Endothelial cell of hepatic sinusoid (primary cell): ENCODE data around the gene NPLOC4.

Source experiments
- in situ Hi-C: cut with HindIII; loops from 2 replicates; pipeline ENCODE4 v1.10.0; 2017; ENCODE audit warnings: low sequenced_read_pairs

The NPLOC4 gene

DNA sequence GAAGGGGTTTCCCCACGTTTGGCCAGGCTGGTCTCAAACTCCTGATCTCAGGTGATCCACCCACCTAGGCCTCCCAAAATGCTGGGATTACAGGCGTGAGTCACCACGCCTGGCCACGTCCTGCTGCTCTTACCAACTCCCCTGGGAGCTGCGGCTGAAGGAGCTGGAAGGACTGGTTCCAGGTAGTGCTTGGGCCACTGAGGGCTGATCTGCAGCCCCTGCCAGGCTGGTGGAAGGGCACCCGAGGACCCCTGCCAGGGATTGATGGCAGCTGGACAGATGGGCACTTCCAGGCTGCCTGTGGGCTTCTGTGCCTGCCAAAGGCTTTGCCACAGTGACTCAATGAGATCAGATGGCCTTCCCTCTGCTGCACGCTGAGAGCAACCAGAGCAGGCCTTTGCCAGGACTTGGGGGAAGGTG is 27.1 kb upstream of the NPLOC4 start:
- in situ Hi-C loops: no loop called here

DNA sequence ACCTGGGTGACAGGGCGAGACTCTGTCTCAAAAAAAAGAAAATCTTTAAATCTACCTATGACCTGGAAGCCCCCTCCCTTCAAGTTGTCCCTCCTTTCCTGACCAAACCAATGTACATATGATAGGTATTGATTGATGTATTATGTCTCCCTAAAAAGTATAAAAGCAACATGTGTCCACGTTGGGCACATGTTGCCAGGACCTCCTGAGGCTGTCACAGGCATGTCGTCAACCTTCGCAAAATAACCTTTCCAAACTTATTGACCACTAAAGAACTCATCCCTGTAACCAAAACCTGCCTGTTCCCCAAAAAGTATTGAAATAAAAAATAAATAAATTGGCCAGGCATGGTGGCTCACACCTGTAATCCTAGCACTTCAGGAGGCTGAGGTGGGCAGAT is 25.1 kb upstream of the NPLOC4 start:
- in situ Hi-C loops: no loop called here

DNA sequence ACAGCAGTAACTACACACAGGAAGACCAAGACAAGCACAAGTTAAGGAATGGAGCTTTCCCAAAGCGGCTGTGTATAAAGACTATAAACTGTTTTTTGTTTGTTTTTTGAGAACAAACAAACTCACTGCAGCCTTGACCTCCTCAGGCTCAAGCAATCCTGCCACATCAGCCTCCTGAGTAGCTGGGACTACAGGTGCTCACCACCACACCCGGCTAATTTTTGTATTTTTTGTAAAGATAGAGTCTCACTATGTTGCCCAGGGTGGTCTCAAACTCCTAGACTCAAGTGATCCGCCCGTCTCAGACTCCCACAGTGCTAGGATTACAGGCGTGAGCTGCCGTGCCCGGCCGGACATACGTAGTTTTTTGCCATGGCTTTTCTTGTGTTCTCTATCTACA is 23.5 kb upstream of the NPLOC4 start:
- in situ Hi-C loops: no loop called here

DNA sequence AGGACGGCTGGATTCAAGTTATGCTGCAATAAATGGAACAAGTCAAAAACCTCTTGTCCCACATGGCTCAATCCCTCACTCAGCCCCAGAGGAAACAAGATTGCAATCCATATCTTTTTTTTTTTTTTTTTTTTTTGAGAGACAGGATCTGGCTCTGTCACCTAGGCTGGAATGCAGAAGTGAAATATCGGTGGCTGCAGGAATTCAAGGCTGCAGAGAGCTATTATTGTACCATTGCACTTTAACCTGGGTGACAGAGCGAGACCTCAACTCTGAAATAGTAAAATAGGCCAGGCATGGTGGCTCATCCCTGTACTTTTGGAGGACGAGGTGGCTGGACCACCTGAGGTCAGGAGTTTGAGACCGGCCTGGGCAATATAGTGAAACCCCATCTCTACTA is 22.1 kb upstream of the NPLOC4 start:
- in situ Hi-C loops: no loop called here

DNA sequence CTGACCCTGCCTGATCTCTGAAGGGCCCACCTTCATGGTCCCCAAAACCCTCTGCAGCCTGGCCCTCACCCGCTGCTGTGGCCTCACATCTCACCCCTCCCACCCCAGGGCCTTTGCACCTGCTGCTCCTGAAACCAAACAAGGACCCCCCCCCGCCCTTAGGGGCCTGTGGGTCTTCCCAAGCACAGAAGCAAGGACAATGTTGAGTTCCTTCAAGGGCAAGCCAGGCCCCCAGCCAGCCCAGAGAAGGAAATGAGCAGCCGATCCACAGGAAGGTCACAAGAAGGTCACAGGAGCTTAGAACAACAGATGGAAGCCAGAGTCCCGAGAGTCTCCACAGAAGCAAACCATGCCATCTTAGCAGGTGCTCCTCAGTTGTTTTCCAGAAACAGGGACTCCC is 19.9 kb upstream of the NPLOC4 start:
- in situ Hi-C loops: no loop called here

DNA sequence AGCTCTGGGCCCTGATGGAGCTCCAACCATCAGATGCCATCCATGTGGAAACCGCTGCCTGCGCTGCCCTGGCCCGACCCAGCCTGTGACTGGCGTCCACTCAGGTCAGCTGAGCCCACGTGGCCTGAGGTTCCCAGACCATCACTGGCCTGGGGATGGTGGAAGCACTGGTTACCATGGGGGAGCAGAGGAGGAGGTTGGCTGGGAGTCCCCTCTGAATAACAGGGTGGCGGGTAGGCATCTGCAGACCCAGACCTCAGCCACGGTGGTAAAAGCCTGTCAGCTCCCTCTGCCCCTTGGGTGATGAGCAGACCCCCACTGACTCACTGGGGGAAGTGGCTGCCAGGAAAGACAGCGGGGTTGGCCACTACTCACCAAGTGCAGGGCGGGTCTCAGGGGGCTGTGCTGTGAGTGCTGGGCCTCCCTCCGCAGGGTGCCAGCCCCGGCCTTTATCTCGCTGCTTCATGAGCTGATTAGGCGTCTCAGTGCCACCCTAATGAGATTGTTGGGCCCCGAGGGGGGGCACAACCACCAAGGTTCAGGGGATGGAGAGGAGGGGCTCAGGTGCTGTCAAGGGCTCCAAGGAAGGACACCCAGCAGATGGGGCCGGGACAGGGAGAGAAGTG is 19.3 kb upstream of the NPLOC4 start, which contains the start of gene PDE6G:
Gene PDE6G (minus strand): TSS at position 425 of the 626 bp plus-strand sequence. CDS start 3,237 bp downstream, outside the sequence.
- in situ Hi-C loops: no loop called here

DNA sequence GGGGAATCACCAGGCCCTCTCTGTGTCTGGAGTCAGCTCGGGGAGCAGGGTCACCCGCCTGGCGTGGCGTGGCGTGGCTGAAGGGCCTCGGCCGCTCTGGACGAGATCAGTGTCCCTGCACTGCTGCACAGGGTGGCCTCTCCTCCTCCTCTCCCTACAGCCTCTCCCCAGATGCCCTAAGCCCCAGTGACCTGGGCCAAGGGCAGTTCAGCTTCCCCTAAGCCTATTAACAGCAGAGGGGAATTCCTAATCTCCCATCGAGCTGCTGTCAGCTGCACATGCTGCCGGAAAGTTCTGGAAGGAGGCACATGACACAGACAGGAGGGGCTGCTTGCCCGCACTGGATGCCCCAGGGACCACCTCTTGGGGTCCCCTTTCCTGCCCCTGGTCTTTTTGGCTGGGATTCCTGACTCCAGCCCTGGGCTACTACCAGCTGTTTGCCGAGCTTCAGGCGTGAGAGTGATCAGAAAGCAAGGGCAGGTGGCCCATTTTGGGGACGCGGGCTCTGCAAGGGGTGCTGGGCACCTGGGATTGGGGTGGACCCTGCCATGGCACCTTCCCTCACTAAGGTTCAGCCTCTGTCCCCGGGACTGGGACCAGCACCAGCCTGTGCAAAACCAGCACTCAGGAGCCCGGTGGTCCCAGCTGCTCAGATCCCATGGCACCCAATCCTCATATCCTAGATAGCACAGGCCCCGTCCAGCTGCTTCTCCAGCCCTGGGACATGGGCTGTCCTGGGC is 18.6 kb upstream of the NPLOC4 start:
- in situ Hi-C loops: no loop called here

DNA sequence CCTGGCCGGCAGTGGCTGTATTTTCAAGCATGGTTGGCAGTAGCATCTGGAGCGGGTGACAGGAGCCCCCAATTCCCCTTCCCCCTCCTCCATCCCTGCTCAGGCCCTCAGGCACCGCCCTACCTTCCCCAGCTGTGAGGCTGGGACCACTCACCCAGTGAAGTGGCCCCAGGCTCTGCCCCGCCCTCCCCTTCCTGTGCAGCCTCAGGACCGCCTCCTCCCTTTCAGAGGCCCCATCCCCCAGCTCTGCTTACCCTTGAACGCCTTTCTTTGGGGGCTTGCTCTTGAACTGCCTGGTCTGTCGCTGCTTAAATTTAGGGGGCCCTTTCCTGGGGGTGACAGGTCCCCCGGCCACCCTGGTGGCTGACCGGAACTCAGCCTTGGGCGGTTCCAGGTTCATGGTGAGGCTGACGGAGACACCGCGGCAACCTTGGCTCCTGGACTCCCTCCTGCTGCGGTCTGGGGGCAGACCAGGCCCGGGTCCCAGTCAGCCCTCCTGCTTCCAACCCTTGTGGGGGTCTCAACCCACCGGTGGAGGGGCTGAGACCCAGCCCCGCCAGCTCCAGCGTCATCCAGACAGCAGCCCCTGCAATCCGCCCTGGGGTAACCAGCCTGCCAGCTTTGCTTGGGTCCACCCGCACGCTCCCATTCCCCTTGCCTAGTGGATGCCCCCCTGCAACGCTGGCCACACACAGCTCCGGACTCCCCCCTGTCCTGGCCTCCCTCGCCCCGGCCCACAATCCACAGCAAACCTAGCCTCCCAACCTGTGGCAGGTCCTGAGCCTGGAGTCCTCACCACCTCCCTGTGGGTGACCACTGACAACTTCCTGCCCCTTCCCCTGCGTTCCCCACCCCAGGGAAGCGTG is 16.2 kb upstream of the NPLOC4 start:
- in situ Hi-C loops: no loop called here

DNA sequence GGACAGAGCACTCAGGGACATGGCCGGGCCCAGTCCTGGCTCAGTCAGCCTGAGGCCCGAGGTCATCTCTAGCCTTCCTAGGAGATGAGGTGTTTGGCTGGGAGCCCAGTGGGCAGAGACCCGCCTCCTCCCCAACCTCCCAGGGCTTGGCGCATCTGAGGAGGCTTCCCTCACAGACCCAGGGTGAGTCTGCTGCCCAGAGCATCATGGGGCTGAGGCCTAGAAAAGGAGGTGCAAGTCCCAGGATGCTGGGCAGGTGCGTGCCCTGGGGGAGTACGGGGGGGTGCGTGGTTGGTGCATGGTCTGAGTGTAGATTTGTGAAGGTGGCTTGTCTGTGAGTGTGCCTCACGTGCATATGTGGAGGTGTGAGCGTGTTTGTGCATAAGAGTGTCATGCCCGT is 14.8 kb upstream of the NPLOC4 start:
- in situ Hi-C loops: no loop called here

DNA sequence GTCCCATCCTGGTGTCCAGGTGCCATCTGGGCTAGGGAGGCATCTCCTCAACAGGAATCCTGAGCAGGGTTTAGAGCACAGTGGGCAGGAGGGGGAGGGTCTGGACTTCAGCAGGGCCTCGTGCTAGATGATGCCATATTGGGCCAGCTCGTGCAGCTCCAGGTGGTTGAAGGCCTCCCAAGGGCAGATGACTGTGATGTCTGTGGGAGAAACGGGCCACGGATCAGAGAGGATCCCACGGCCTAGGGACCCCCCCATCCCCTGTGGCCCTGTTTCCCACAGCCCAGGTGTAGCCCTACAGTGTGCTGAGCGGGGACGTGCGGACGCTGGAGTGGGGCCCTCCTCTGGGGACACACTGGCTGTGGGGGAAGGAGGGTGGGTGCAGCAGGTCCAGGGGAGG is 14.0 kb upstream of the NPLOC4 start:
- in situ Hi-C loops: no loop called here

DNA sequence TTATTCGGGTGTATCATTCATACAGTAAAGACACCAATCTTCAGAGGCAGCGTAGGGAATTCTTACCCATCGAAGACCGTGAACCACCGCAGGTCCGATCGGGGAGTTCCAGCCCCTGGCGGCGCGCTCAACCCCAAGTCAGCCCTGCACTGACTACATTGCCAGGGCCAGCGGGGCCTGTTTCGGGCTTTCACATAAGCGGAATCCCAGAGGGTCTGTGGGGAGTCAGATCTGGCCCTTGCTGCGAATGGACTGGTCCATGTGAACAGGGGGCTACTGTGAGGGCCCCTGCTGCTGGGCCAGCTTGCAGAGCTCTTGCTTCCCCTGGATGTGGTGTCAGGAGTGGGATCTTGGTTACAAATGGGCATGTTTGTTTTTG is 11.8 kb upstream of the NPLOC4 start:
- in situ Hi-C loops: no loop called here

DNA sequence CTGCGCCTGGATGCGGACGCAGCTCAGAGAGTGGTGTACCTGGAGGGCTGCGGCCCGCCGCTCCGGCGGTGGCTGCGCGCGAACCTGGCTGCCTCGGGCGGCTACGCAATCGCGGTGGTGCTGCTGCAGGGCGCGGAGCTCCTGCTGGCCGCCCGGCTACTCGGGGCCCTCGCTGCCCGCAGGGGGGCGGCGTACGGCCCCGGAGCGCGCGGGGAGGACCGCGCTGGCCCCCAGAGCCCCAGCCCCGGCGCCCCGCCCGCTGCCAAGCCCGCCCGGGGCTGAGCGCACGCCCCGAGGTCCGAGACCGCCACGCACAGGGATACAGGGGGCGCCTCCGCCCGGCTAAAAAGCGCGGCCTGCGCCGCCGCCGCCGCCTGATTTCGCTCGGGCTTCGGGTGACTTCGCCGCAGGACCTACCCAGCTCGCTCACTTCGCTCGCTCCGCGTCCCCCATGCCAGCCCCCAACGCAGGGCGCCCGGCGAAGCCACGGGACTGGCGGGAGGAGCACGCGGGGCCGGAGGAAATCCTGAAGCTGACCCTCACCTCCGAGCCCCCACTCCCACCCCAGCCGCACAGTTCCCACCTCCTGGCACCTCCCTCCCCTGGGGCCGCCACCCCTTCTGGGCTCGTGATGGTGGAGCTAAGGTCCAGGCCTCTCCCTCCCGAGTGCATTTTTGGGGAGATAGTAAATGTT is 11.2 kb upstream of the NPLOC4 start:
- in situ Hi-C loops: no loop called here

DNA sequence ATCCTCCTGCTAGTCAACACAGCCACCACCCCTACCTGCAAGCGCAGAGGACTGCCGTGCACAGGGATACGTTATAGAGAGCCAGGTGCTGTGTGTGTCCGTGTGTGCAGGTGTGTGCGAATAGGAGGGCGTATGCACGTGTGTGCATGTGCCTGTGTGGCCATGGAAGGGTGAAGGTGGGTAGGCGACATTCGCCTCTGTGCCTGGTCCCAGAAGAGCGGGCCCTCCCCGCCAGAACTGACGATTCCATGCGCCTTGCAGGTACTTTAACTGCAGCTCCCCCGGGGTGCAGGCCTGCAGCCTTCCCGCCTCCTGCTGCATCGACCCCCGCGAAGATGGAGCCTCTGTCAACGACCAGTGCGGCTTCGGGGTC is 10.7 kb upstream of the NPLOC4 start:
- in situ Hi-C loops: no loop called here

DNA sequence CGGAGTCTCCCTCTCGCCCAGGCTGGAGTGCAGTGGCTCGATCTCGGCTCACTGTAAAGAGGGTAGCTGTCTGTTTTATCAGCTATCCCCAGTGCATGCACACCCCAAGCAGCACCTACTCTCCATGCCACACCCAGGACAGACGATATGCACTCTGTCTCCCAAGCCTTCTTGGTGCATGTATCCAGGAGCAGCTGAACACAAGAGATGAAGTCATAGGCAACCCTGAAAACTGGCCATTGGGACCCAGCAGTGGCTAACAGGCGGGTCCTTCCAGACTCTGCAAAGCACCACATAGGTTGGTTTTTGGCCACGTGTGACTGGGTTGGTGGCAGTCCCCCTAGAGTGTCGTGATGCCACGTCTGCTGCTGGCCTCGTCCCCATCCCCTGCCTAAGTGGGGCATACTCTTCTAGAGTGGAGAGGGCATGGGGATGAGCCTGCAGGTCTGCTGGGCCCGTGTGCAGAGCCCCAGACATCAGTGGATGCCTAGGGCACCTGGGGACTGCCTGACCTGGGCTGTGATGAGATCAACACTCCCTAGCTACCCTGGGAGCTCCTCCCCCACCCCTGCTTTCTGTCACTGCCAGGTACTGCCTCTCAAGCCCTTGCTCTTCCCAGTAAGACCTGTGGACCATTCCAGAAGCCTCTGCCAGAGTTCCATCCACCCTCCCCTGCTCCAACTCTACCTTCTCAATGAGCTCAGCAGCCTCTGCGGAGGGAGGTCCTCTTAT is 10.1 kb upstream of the NPLOC4 start:
- in situ Hi-C loops: no loop called here

DNA sequence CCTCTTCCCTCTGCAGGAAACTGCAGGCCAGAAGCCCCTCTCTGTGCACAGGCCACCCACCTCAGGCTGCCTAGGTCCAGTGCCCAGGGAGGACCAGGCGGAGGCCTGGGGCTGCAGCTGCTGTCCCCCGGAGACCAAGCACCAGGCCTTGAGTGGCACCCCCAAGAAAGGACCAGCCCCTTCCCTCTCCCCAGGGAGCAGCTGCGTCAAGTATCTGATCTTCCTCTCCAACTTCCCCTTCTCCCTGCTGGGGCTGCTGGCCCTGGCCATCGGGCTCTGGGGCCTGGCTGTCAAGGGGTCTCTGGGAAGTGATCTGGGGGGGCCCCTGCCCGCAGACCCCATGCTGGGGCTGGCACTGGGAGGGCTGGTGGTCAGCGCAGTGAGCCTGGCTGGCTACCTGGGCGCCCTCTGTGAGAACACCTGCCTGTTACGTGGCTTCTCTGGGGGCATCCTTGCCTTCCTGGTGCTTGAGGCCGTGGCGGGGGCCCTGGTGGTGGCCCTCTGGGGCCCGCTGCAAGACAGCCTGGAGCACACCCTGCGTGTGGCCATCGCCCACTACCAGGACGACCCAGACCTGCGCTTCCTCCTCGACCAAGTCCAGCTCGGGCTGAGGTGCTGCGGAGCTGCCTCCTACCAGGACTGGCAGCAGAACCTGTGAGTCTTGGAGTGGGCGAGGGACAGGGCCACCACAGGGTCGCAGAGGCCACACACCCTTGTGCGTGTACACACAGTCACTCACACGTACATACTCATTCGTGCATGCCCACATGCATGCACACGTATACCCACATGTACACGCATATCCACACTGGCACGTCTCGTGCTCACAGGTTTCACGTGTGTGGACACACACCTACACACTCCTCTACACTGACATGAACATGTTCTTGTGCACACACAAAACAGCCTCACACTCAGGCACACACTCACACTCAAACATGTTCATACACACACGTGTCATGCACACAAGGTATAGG is 8.4 kb upstream of the NPLOC4 start:
- in situ Hi-C loops: no loop called here

DNA sequence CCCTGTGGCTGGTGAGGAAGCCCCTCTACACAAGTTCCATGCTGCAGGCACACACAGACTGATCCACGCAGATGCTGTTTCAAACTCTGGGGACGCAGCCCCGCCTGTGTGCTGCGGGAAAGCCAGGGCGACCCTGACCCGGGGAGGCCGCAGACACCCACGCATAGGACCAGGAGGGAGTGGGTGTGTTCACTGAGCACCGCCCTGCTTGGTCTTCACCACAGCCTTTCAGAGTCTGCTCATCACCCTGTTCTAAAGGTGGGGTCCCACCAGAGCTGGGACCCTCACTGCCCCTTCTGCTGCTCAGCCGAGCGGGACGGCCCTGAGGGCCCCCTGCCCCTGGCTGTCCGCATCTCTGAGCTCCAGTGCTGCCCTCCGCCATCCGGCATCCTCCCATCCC is 7.6 kb upstream of the NPLOC4 start:
- in situ Hi-C loops: no loop called here

DNA sequence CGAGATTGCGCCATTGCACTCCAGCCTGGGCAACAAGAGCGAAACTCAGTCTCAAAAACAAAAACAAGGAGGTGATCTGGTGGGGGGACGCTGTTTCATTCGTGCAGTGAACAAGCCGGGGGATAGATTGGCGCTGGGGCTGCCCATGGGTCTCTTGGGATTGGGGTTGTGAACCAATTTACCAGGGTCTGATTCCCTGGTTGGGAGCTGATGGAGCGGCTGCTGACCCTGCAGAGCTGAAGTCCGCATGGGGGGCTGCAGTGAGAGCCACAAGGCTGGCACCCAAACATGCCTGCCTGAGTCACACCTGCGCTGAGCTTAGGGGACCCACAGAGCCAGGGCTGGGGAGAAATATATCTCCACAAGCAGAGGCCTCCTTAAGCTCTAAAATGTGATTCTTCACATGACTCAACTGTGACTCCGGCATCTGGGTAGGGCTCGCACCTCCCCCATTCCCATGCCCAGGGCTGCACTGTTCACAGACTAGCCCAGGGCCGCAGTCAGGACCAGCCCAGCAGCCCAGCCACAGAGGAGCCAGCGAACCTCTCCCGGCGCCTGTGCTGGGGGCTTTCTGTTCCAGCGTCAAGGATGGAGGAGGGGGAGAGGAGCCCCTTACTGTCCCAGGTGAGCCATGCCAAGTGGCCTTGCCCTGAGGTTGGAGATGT is 5.0 kb upstream of the NPLOC4 start:
- in situ Hi-C loops: no loop called here

DNA sequence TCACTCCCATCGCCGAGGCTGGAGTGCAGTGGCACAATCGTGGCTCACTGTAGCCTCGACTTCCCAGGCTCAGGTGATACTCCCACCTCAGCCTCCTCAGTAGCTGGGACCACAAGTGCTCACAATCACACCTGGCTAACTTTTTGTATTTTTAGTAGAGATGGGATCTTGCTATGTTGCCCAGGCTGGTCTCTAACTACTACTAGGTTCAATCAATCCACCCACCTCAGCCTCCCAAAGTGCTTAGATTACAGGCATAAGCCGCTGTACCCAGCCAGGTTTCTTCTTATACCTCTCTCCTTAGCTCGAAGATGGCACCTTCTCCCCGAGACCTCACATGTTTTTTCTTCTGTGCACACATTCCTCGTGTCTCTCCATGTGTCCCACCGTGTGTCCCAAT is 3.1 kb upstream of the NPLOC4 start:
- in situ Hi-C loops: no loop called here

DNA sequence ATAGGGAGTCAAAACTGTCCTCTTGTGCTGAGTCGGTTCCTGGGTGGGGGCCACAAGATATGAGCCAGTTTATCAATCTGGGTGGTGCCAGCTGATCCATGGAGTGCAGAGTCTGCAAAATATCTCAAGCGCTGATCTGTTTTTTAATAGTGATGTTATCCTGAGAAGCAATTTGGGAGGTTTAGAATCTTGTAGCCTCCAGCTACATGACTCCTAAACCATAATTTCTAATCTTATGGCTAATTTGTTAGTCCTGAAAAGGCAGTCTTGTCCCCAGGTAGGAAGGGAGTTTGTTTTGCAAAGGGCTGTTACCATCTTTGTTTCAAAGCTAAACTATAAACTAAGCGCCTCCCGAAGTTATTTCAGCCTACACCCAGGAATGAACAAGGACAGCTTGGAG is 1.8 kb upstream of the NPLOC4 start:
- in situ Hi-C loops: no loop called here
